Skeletal muscle cell (primary cell): Measurements from ENCODE around the gene PANX2.

Source experiments
- DNase-seq: peaks from one replicate; pipeline ENCODE4 v3.0.0-alpha.2; 2010; ENCODE audit warnings: low read depth
- H3K4me3 ChIP-seq: 2 replicates; pipeline ENCODE4 v1.5.1; 2011; ENCODE audit warnings: low read depth, mild to moderate bottlenecking, control low read depth, low read length, moderate library complexity

The PANX2 gene

DNA sequence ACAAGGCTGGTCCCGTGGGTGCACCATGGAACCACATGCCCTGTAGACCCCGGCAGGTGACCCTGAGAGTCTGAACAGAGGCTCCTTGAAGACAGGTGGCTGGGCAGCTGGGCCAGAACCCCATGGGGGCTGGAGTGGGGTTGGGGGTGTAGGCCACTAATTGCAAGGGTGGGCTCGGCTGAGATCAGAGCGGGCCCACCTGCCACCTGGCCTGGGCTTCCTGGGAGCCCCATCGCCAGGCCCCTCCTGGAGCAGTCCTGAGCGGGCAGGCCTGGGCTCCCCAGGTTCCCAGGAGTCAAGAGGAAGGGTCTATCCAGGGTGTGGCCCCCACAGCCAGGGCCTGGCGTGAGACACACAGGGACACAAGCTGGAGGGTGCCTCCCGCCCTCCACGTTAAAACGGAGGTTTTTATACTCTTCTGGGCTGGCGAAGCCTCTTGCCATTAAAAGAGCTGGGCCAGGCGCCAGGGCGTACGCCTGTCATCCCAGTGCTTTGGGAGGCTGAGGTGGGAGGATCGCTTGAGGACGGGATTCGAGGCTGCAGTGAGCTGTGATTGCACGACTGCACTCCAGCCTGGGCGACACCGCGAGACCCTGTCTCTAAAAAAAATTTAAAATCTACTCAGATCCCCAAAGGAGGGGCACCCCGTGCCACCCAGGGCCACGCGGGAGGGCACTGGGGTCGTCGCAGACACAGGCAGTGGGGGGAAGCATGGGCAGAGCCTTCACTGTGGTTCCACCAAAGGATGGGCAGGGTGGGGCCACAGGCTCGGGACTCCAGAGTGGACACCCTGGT, 10.4 kb downstream of the PANX2 start:
- DNase-seq = no peak
- H3K4me3 ChIP-seq = no peak overlapping the region

DNA sequence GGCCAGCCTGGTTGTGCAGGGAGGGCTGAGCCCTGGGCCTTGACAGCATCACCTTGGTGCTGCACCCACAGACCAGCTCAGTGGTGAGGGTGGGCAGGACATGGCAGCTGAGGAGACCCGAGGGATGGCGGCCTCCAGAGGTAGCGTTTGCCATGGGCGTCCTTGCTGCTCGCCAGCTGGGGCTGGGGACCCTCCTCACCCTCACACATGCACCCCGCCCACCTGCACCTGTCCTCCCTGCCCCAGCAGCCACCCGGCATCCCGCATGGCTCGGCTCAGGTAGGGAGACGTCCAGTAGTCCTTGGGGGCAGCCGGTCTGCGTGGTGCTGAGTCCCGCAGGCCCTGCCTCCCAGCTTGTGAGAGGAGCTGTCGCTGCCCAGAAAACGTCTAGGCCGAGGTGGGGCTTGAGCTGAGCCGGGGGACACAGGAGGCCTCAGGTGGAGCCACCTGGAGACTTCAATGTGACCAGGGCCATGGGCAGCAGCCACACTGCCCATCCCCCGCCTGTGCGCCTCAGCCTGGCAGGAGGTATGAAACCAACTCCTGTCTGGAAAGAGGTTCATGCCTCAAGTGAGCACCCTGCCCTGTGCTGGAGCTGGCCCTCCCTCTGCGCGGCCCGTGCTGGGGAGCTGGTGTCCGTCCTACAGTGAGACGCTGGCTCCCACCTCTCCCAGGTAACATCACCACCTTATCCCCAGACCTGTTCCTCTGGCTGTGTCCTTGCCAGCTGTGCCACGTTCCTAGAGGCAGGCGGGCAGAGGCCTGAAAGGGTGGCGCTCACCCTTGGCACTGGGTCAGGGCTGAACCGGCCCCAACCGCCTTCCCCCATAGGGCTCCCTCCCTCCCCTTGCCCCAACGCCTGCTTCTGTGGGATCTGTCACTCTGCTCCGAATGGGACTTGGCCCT, 11.9 kb downstream of the PANX2 start:
- DNase-seq = no peak
- no peak overlapping the region for H3K4me3 ChIP-seq

DNA sequence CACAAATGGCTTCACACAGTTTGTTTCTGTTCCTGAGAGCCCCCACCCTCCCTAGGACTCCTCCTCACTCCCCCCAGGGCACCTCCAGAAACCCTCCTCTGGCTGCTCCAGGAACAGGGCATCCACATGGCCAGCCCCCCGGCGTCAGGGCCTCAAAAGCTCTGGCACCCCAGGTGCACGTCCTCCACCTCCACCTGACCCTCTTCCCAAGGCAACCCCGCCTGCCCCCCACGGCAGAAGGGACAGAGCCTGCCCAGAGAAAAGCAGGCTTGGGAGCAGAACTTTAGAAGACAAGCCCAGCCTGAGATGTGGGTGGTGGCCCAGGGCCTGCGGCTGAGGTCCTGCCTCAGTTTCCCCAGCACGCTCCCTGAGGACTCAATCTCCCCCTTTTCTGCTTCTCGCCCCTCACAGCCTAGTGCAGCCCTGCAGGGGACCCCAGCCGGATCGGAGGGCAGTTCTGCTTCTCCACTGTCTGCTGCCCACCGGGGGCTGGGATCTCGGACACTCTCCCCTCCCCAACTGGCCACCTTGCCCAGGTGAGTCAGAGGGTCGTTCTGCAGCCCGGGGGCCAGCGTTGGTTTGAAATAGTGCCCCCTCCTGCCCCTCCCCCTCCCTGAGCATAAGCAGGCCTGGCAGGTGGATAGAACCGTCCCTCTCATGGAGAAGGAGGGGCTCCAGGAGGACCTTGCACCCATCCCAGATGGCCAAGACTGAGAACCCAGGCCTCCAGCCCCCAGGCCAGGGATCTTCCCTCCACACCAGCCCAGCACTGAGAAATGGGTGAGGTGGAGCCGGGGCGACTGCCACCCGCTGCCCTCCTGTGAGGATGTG, 12.8 kb downstream of the PANX2 start:
- no peak for DNase-seq
- no peak overlapping the region for H3K4me3 ChIP-seq

DNA sequence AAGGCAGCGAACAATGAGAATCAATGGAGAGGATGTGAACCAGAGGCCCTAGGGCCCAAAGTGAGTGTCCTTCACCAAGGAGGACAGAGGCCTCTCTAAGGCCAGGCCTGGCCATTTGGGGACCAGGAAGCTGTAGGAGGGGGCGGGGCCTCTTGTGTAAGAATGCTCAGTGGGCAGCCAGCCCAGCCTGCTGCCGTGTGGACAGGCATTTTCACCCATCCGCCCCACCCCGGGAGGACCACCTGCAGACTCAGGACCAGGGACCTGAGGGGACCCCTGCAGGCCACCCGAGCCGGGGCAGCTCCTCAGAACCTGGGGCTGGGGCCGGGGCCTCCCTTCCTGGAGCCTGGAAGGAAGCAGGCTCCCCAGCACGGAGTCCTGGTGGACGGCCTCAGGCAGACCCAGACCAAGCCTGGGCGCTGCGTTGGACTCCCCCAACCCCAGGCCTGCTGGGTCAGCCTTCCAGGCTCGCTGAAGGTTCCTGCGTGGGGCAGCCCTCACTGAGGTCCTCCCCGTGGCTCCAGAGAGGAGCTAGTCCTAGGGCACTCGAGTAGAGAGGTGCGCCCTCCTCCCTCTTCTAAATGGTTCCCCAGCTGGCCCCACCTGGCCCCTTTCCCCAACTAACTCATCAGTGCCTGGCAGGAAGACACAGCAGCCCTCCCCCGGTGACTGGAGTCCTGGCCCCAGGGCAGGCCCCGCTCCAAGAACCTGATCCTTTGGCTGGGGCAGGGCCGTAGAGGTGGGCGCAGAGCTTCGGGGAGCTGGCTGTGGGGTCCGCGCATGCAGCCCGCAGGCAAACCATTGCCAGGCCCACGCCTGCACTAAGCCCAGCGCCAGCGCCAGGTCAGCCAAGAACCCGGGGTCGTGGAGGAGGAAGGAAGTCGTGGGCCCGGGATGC, 13.7 kb downstream of the PANX2 start:
- DNase-seq = no peak
- H3K4me3 ChIP-seq = no peak overlapping the region

DNA sequence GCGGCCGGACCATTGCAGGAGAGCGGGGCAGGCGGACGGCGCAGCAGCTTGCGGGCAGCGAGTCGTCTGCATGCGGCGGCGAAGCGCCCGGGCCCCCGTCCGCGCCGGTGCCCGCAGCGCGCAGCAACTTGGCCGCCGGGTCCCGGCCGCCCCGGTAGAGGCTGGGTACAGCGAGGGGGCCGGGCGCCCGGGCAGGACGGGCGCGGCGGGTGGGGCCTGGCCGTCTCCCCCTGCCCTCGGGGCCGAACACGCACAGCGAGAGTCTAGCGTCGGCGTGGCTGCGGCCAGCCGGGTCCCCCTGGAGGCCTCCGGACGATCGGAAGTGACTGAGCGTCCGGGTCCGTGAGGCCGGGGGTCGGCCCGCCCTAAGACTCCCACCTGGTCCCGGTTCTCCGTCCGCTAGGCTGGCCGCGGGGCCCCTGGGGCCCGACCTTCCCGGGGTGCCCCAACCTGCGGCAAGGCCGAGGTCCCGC, 14.4 kb downstream of the PANX2 start:
- no peak for DNase-seq
- H3K4me3 ChIP-seq = peak overlapping the region; percentile 43

DNA sequence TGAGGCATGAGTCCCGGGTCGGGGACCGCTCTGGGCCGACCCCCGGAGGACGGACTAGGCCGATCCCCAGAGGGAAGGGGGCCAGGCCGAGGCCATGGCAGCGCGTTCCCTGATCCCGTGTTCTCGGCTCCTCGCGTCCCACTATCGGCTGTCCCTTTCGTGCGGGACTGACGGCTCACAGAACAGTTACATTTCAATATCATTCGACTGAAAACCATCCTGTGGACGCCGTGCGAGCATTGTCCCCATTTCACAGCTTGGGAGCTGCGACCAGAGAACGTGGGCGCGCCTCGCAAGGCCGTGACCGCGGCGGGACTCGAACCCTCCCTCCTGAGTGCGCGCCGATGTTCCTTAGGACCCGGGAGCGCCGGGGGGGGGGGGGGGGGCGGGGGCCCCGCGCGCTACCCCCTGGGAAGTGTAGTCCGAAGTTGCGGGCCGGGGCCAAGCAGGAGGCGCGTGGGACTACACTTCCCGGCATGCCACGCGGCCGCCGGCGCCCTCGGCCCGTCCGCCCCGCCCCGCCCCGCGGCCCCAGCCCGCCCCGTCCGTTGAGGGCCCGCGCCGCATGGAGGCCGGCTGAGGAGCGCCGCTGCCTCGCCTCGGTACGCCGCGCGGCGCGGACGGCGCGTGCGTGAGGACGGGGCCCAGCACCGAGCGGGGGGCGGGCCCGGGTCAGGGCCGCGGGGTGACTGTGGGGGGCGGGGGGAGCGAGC, 15.0 kb downstream of the PANX2 start, which contains the start of gene TRABD:
Gene TRABD, plus strand, starts transcription at position 539 of the 713 bp plus-strand sequence. CDS start 7,148 bp downstream, outside the sequence.
- DNase-seq = peak; percentile 62

DNA sequence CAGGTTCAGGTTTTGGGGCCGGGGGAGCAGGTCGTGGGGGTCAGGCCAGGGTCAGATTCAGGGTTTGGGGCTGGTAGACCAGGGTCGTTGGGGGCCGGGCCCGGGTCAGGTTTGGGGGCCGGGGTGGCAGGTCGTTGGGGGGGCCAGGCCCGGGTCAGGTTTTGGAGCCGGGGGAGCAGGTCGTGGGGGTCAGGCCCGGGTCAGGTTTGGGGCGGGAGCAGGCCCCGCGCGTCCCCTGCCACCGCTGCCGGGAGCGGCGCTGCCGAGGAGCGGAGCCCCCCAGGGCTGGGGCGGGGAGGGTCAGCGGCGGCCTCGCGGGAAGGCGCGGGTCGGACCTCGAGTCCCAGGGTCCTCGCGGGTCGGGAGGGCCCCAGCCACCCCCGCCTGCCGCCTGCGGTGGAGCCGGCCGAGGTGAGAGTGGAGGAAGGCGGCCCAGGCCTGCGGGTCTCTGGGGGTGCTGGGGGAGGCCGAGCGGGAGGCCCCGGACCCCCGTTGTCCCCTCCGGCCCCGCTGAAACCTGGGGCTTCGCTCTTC, 15.7 kb downstream of the PANX2 start:
- H3K4me3 ChIP-seq = peak overlapping the region; percentile 63
- no peak for DNase-seq

More for the DNA sequence above, 15.0 kb downstream of the PANX2 start, which contains the start of gene TRABD:
- H3K4me3 ChIP-seq = peak within 1 kb of the TSS; percentile 63

DNA sequence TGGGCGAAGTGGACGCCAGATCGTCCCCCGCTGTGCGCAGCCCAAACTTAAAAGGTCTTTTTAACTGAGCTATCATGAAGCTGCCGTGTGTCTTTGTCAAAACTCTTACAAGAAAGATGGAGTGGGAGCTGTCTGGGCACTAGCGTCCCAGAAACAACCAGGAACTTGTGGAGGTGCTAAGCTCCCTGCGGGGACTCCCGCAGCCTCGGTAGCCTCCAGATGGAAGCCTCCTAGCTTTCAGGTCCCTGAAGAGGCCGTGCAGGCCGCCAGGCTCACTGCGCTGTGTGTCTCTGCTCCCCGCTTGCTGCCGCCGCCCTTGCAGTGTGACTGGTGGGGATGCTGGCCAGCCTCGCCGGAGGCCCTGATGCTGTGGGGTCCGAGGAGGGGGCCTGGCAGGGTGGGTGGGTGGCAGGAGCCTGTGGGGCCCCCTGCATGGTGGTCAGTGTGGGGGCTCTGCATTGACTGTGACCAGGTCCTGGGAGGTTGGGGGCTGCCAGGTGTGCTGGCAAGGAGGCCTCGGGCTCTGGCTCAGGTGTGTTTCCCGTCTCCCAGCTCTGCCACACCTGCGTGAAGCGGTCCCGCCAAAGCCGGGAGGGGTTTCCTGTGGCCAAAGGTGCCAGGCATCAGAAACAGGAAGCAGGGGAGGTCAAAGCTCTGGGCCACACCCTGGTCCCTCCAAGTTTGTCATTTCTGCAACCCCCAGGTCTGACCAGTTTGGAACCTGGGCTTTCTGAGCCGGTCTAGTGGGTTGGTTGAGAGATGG, 16.4 kb downstream of the PANX2 start:
- DNase-seq = no peak
- H3K4me3 ChIP-seq = peak overlapping the region; percentile 63

DNA sequence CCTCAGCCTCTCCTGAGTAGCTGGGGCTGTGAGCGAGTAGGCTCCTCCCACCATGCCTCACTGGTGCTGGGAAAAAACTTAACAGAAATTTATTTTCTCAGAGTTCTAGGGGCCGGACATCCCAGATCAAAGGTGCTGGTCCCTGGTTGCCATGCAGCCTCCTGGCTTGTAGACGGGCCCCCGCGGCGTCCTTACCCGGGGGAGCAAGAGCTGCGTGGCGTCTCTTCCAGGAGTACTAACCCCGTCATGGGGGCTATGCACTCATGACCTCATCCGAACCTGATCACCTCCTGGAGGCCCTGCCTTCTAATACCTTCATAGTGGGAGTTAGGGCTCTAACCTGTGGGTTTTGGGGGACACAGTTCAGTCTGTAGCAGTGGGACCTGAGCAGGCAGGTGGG, 17.8 kb downstream of the PANX2 start:
- DNase-seq = no peak

DNA sequence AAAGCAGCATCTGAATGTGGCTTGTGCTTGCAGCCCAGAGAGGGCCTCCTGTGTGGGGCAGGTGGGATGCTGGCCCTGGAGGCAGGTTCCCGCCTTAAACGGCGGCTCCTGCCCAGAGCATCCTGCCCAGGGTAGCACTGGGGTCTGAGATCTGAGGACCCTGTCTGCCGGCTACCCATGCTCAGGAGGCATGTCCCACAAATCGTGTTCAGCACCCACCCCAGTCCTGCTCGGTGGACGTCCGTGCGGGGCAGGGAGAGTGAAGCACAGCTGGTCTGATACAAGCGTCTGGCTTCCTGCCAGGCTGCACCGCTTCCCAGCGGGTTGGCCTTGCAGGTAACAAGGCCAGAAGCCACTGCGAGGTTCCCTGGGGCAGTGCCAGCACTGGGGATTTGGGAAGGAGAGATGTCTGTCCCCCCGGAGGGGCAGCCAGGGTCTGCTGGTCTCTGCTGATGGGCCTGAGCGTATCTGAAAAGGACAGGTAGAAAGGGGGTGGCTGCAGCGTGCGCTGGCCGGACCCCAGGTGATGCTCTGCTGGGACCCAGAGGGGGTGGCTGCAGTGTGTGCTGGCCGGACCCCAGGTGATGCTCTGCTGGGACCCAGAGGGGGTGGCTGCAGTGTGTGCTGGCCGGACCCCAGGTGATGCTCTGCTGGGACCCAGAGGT, 18.8 kb downstream of the PANX2 start:
- H3K4me3 ChIP-seq = no peak overlapping the region
- no peak for DNase-seq

More for the DNA sequence above, 17.8 kb downstream of the PANX2 start:
- H3K4me3 ChIP-seq = no peak overlapping the region

DNA sequence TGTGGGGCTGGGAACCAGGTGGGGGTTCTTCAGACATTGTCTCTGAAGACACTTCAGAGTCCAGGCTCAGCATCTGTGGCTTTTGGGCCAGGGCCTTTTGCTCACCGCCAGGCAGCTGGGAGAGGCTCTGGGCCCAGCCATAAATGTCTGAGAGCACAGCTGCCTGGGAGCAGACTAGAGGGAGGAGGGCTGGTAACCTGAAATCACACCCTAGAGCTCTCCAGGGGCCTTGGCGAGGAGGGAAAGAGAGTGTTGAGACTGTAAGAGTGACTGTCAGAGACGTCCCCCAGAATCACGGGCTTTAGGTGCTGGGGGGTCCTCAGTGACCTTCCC, 19.3 kb downstream of the PANX2 start:
- no peak for DNase-seq
- H3K4me3 ChIP-seq = no peak overlapping the region

DNA sequence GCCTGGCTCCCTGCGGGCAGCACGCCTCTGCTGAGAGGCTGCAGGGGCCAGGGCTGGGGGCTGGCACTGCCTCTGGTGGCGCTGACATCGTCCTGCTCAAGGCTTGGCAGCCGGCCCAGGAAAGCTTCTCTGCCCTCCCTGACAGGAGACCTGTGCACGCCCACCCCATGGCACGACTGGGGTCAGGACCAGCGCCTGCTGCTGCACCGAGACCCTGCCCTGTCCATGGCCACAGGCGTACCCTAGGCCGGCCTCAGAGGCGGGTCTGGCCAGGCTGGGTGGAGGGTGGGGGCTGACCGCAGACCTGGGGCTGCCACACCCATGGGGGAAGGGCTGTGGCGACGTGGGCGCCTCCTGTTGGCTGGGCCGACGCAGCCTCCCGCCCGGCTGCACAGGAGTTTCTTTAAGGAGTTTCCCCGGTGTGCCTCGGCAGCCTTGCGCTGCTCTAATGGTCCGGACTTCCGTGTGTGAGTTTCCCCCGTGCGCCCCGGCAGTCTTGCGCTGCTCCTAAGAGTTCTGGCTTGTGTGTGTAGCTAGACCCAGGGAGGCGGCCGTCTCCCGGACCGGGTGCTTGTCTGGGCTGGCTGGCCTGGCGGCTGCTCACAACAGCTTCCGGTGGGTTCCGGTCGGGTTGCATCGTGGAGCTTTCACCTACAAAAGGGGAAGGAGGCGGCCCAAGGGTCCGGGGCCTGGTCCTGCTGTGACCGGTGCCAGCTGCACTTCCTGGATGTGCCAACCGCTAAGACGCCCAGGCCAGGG, 19.8 kb downstream of the PANX2 start:
- peak overlapping the region; percentile 27 for H3K4me3 ChIP-seq
- DNase-seq = no peak

DNA sequence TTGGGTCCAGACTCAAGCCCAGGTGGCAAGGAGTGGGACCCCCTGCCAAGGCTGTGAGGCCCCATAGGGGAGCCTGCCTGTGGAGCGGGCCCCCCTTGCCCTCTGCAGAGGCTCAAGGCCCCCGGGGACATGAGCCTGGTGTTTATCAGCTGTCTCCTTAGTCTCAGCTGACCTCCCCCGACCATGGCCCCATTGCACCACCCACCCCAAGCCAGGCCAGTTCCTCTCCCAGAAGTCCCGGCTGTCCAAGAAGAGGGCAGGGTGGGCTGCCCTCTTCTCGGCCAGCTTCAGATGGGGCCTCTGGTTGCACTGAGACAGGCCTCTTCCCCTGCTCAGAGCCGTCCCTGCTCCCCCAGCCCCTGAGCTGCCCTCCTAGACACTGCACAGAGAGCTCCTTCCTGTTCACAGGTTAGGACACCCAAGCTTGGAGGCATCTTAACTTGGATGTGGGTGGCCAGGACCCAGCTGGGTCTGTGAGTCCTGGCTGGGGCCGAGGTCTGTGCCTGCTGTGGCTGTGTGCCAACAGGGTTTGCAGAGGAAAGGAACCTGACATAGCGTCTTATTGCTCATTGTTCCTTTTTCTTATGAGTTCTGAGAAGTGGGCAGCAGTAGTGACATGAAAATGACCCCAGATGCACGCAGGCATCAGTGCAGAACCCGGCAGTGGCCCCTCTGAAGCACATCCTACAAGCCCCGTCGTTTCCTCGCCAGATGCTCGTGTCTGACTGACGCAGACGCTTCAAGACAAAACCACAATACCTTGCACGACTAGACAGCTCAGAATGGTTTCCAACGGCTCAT, 20.6 kb downstream of the PANX2 start:
- no peak for DNase-seq
- H3K4me3 ChIP-seq = peak overlapping the region; percentile 27

DNA sequence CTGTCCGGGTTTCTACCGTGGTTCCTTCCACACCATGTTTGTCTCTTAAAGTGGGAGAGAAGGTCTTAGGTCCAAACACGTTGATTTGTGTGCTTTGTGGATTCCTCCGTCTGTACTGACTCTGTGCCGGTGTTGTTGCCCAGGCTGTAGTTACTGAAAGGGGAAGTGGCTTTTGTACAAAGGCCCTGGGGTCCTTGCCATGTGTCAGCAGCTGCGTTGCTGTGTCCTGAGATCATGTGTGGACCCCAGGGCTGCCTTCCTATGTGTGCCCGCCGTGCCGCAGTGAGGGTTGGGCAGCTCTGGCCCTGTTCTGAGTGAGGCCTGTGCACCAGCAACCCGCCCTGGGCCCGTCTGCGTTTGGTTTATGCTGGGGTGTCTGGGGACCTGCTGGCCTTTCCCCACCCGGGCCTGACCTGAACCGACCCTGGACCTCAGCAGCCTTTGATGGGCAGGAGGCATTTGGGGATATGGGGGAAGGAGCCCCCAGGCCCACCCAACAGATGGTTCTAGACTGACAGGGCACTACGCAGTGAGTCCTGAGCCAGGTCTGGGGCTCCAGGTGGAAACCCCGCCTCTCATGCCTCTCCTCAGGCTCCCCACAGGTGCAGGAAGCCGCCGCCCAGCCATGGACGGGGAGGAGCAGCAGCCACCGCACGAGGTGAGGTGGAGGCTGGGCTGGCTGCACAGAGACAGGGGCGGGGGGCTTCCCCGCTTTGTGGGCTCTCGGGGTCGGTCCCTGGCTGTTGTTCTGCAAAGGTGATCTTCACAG, 22.1 kb downstream of the PANX2 start:
- DNase-seq = no peak
- H3K4me3 ChIP-seq = no peak overlapping the region
